GM18519 (cell line): Measurements from ENCODE around the gene ADGRG6.
A peak's percentile ranks its signal among the peaks of the same experiment; 100 is the strongest.

Experiments used
- ATAC-seq: cut with Tn5 transposase; IDR thresholded peaks from one replicate; pipeline ENCODE4 v1.9.1; 2021; ENCODE audit warnings: mild to moderate bottlenecking, moderate library complexity; ENCODE audit not compliant: unreplicated experiment, low FRiP score

The ADGRG6 gene

DNA sequence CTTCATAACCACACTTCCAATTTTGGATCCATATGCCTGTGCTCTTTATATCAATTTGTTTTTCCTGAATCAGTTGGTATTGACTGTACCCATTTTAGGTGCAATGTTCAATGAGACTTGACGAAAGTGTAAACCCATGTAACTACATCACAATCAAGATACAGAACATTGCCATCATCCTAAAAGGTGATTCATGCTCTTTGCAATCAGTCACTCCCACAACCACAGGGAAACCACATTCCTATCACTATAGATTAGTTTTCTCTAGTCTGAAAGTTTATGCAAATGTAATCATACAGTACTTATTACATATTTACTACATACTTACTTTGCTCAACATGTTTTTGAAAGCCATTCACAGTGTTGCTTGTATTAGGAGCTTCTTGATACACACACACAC, 167.4 kb downstream of the ADGRG6 start:
- ATAC-seq = no peak

DNA sequence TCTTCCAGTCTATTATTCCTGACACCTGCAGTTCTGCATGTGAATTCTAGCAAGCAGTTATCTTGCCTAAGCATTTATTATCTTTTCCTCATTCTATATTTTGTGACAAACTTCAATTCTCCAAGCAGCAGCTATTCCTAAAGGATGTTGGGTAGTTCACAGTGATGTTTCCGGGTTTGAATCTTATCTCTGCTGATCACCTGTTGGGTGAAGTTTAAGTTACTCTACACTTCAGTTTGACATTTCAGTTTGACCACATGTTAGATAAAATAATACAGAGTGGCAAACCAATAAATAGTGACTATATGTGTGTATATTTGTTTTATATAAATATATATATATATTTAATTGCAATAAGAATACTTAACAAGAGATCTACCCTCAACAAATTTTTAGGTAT, 168.6 kb downstream of the ADGRG6 start:
- no peak for ATAC-seq

DNA sequence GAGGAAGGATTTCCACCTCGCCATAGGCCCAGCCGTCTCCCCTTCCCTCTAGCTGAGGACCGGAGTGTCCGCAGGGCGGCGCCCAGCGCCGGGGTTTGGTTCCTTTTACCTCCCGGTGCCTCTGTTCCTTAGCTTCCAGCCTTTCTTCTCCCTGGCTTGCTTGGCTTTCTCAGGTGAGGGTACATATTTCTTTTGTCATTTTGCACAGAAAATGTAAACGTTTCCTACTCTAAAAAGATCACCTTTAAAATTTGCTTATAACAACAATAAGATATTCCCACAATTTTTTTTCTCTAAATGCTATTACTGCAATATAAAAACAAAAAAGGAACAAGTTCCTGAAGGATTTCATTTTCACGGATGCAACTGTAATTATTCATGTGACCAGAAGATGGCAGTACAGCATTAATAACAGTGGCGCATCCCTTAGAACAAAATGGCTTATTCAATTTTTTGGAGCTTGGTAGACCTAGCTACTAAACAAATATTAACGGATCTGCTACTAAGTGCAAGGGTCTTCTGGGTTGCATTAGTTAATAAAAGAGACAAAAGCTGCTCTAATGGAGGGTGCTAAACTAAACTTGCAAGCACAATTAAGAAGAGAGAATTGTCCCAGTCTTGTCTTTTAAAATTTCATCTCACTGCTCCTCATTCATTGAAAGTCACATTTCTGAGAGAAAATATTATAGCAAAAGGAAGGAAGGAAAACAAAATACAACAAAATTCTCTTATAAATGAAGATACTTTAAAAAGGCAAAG, 172.9 kb downstream of the ADGRG6 start:
- ATAC-seq = peak; percentile 50

DNA sequence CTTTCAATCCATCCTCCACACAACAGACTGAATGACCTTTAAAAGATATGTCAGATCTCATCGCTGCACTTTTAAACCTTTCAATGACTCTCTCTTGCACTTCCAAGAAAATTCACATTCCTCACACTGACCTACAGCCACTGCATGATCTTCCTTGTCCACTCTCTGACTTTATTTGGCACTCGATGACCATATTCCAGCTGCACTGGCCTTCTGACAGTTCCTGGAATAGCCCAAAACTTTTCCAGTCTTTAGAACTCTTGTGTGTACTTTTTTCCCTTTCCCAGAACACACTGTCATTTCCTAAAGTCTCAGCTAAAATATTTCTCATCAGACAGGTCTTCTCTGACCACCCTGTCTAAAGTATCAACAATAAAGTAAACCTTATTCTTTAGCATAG, 174.6 kb downstream of the ADGRG6 start:
- ATAC-seq = no peak

GRCh38 chr6:142478117-142478516, 176.3 kb downstream of the ADGRG6 start:
- ATAC-seq = no peak

DNA sequence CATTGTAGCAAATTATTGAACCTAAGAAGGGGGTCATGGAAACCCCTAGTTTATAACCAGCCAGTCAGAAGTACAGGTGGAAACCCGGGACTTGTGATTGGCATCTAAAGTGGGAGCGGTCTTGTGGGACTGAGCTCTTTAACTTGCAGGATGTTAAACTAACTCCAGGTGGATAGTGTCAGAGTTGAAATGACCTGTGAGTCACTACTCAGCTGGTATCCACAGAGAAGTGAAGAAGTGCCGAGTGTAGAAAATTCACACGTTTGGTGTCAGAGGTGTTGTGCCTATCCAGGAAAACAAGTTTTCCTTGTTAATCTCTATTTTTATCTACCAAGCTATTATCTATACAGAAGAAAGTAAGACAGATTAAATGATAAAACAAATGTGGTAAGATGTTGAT, 179.7 kb downstream of the ADGRG6 start:
- ATAC-seq = no peak

DNA sequence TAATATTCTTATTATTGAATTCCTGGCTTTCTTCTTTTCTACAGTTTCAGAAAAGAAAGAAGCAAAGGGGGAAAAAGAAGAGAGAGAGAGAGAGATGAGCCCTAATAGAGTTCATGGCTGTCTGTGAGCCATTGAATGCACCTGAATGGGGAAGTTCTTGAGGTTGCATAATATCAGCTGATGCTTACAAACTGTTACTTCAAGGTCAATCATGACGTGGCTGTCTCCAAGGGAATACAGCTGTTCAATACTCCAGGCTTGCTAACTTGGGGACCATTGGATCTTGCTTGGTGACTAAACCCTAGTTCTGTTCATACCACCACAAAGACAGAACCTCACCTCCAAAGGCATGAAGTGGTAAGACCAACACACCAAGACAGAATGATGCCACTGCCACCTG, 180.4 kb downstream of the ADGRG6 start:
- ATAC-seq = no peak

DNA sequence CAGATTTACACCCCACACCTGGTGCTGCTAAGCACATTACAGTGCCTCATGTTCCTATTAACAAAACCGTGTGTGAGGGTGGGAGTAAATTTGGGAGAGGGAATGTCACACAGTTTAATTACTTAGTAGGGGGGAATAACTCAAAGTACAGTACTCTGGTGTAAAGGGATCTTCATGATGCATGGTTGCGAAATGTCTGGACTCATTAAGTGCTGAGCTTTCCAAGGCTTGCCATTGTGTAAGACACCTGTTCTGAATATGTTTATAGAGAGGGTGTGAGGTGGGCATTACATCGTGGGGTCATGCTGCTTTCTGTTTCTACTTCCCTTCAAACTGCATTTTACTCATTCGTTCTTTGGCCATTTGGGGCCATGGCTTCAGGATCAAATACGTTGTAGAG, 181.2 kb downstream of the ADGRG6 start:
- ATAC-seq = no peak

GRCh38 chr6:142485256-142485655, 183.4 kb downstream of the ADGRG6 start:
- no peak for ATAC-seq

GRCh38 chr6:142489722-142490610, 188.2 kb downstream of the ADGRG6 start:
- no peak for ATAC-seq
